ENCODE measurements around the gene MFNG.

MFNG gene

DNA sequence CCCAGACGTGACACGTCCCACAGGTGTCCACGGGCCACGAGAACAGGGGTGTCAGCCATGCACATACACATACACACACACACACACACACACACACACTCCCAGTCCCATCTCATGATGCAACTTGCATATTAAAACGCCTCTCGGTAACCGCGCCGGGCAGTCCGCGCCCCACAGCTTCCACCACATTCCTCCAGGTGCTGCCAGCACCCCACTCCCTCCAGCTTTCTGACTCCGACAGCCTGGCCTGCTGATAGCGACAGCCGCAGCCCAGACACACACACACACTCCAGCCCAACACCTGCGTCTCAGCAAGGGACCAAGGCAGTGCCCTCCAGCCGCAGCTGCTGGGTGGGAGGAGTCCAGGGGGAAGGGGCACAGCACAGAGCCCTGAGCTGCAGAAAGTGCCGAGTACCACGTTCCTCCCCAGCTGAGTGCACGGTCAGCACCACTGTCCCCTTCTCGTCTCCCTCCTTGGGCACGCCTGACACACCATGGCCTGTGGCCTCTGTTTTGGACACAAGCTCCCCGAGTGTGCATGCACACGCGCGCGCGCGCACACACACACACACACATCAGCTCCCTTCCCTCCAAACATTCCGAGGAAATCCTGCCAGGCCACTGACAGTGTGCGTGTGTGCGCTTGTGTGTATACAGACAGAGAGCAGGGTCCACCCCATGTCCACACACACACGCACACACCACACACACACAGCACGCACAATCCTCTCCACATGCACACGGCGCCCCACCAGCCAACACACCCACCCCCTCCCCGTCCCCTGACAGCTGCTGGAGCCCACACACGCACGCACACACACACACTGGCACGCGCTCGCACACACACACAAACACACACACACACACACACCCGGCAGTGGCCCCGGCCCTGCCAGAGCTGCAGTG, 60.1 kb downstream of the MFNG start:
- ChIA-PET CTCF (interaction anchor here (0.6 to 1.1 kb wide), 3 partner anchors 72 to 643 kb away, joined by 3 to 4 read pairs (median 4); no protein-coding TSS in a partner anchor), POLR2A (no interaction called here)
- Histone ChIP-seq H3K9me3 (ENCODE audit: control insufficient read depth, insufficient read depth, low read depth, low read length) (no peaks in the 10 kb centered on the region), H3K4me1 (ENCODE audit: control insufficient read depth, insufficient read depth, low read length) (no peaks in the 10 kb centered on the region), H3K4me3 (ENCODE audit: low read depth, low read length) (peak overlapping the region; percentile 61), H3K36me3 (ENCODE audit: control insufficient read depth in 2 of 2, insufficient read depth in 1 of 2, low read length in 2 of 2) (no peaks in the 10 kb centered on the region), H3K27ac (ENCODE audit: extremely low read depth, low read depth, low read length) (no peak overlapping the region)
- 0 out of 2 replicates have a peak, but pooled peaks have one; percentile 31 for TF ChIP-seq PRDM10 (tag by site-specific recombination; IDR thresholded peaks at IDR 0.05)
- 0 out of 2 replicates have a peak, but pooled peaks have one; percentile 10 for TF ChIP-seq ZNF600 (tag by site-specific recombination; IDR thresholded peaks at IDR 0.05)
- TF ChIP-seq SCRT2 (tag by site-specific recombination; IDR thresholded peaks at IDR 0.05) = peak; percentile 82
- peak; percentile 29 for TF ChIP-seq ZFHX2 (tag by site-specific recombination; conservative IDR thresholded peaks at IDR 0.05)
- TF ChIP-seq KLF1 (tag by site-specific recombination; IDR thresholded peaks at IDR 0.05) = no peak
- TF ChIP-seq, protein P1, sequence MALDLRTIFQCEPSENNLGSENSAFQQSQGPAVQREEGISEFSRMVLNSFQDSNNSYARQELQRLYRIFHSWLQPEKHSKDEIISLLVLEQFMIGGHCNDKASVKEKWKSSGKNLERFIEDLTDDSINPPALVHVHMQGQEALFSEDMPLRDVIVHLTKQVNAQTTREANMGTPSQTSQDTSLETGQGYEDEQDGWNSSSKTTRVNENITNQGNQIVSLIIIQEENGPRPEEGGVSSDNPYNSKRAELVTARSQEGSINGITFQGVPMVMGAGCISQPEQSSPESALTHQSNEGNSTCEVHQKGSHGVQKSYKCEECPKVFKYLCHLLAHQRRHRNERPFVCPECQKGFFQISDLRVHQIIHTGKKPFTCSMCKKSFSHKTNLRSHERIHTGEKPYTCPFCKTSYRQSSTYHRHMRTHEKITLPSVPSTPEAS (tag by site-specific recombination; IDR thresholded peaks at IDR 0.05) = peak; percentile 98
- TF ChIP-seq ZFP69B (tag by site-specific recombination; IDR thresholded peaks at IDR 0.05) = 0 out of 2 replicates have a peak, but pooled peaks have one; percentile 50
- peak; percentile 35; the same call in 1 of the 2 replicates for TF ChIP-seq KLF8 (tag by site-specific recombination; IDR thresholded peaks at IDR 0.05)
- TF ChIP-seq YY1 (tag by site-specific recombination; IDR thresholded peaks at IDR 0.05) = no peak
- peak; percentile 57; the same call in 1 of the 2 replicates for TF ChIP-seq SCRT1 (tag by site-specific recombination; IDR thresholded peaks at IDR 0.05; ENCODE audit: borderline replicate concordance)
- TF ChIP-seq ZIC2 (tag by site-specific recombination; IDR thresholded peaks at IDR 0.05) = 0 out of 2 replicates have a peak, but pooled peaks have one; percentile 26
- TF ChIP-seq ZNF555 (tag by site-specific recombination; conservative IDR thresholded peaks at IDR 0.05) = no peak
- no peak for TF ChIP-seq ZNF561 (tag by site-specific recombination; IDR thresholded peaks at IDR 0.05; ENCODE audit: borderline replicate concordance)
- peak; percentile 30; the same call in 1 of the 2 replicates for TF ChIP-seq GLIS1 (tag by site-specific recombination; IDR thresholded peaks at IDR 0.05)
- no peak for TF ChIP-seq PATZ1 (tag by site-specific recombination; IDR thresholded peaks at IDR 0.05)
- TF ChIP-seq, protein P2, sequence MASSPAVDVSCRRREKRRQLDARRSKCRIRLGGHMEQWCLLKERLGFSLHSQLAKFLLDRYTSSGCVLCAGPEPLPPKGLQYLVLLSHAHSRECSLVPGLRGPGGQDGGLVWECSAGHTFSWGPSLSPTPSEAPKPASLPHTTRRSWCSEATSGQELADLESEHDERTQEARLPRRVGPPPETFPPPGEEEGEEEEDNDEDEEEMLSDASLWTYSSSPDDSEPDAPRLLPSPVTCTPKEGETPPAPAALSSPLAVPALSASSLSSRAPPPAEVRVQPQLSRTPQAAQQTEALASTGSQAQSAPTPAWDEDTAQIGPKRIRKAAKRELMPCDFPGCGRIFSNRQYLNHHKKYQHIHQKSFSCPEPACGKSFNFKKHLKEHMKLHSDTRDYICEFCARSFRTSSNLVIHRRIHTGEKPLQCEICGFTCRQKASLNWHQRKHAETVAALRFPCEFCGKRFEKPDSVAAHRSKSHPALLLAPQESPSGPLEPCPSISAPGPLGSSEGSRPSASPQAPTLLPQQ (tag by site-specific recombination; IDR thresholded peaks at IDR 0.05) = peak; percentile 16; the same call in 1 of the 2 replicates
- no peak for TF ChIP-seq ZNF16 (tag by site-specific recombination; IDR thresholded peaks at IDR 0.05; ENCODE audit: low read depth)
